Endothelial cell of umbilical vein (primary cell): ENCODE data around the gene VMP1. TPM values are rescaled to one million over a fixed set of nuclear protein-coding genes. Genes with fewer than 3 reads are reported as not detected.
"Not testable (repeated sequence)": the region's sequence is repeated elsewhere in the genome, so short reads cannot be mapped to it uniquely, and the experiment has no call there.

Experiments used
- BruUV-seq: library from RNA; stranded (reverse); fragments of 400-500 nt; replicated peaks from 2 replicates; lab custom pipeline; 2021; lab: Mats Ljungman, UMichigan
- CTCF ChIA-PET: fragments of 300-600, 350-600 bp; sonication (Branson Sonifier 250); formaldehyde crosslinking; loops from one replicate; lab custom pipeline; 2021; ENCODE audit warnings: antibody characterized with exemption, inconsistent platforms; lab: Charles Lee
- POLR2A ChIA-PET: fragments of 300-600, 350-600 bp; sonication (Branson Sonifier 250); formaldehyde crosslinking; loops from one replicate; lab custom pipeline; 2021; ENCODE audit warnings: antibody characterized with exemption, inconsistent platforms; lab: Charles Lee
- DNase-seq: peaks from one replicate; pipeline ENCODE4 v3.0.0-alpha.2; 2011; ENCODE audit warnings: low read depth, low spot score
- FAIRE-seq: peaks from 2 replicates; lab custom pipeline; 2011; peaks lifted over from hg19 to GRCh38; lab: Jason Lieb, UNC
- H2AFZ ChIP-seq: 2 replicates; pipeline ENCODE4 v1.6.0; 2012; ENCODE audit warnings: low read depth, low read length, control low read depth, inconsistent platforms
- H3K27ac ChIP-seq: 2 replicates; pipeline ENCODE4 v1.5.1; 2011; ENCODE audit warnings: low read depth, mild to moderate bottlenecking, control low read depth, low read length, moderate library complexity; ENCODE audit not compliant: insufficient read depth
- H3K27me3 ChIP-seq, 2 experiments: 2 replicates each; pipeline versions ENCODE4 v1.6.0 to v1.6.1; 2011; ENCODE audit warnings: low read length in 2 of 2, mixed read lengths in 1 of 2; ENCODE audit not compliant: control insufficient read depth in 2 of 2, insufficient read depth in 2 of 2
- H3K36me3 ChIP-seq, 2 experiments: 2 replicates in 1 of 2; 3 replicates in 1 of 2; pipeline ENCODE4 v1.5.1; 2011; ENCODE audit warnings: low read length in 2 of 2, mild to moderate bottlenecking in 1 of 2, moderate library complexity in 1 of 2; ENCODE audit not compliant: control insufficient read depth in 2 of 2, insufficient read depth in 2 of 2; ENCODE audit errors: extremely low read depth in 1 of 2
- H3K4me1 ChIP-seq: 3 replicates; pipeline ENCODE4 v1.5.1; 2011; ENCODE audit warnings: mild to moderate bottlenecking, low read length; ENCODE audit not compliant: control insufficient read depth, insufficient read depth; ENCODE audit errors: extremely low read depth
- H3K4me2 ChIP-seq: 2 replicates; pipeline ENCODE4 v1.6.1; 2011; ENCODE audit warnings: low read length, control low read depth, mixed read lengths; ENCODE audit not compliant: insufficient read depth
- H3K4me3 ChIP-seq, 3 experiments: fragments of 200-600 bp in 1 of 3; sonication (generic), shearing (Covaris generic) in 1 of 3; replicated peaks in 1 of 3; 2 replicates each; pipeline ENCODE4 v1.5.1; 2011 to 2016; ENCODE audit warnings: control low read depth in 3 of 3, low read length in 3 of 3, mild to moderate bottlenecking in 2 of 3, inconsistent platforms in 1 of 3, low read depth in 1 of 3, moderate library complexity in 1 of 3; ENCODE audit not compliant: insufficient read depth in 1 of 3
- H3K79me2 ChIP-seq: 2 replicates; pipeline ENCODE4 v1.6.0; 2012; ENCODE audit warnings: low read length, inconsistent platforms; ENCODE audit not compliant: control insufficient read depth, insufficient read depth
- H3K9ac ChIP-seq: replicated peaks from 2 replicates; pipeline ENCODE3; 2011; ENCODE audit warnings: low read length, control low read depth; ENCODE audit not compliant: insufficient read depth; ENCODE audit errors: extremely low read depth
- H3K9me1 ChIP-seq: replicated peaks from 3 replicates; pipeline ENCODE4 v1.6.0; 2011; ENCODE audit warnings: mild to moderate bottlenecking, low read length; ENCODE audit not compliant: control insufficient read depth, insufficient read depth; ENCODE audit errors: extremely low read depth
- H3K9me3 ChIP-seq: replicated peaks from 2 replicates; pipeline ENCODE4 v1.5.1; 2012; ENCODE audit warnings: low read length, inconsistent platforms; ENCODE audit not compliant: control insufficient read depth, insufficient read depth
- H4K20me1 ChIP-seq: replicated peaks from 2 replicates; pipeline ENCODE3; 2011; ENCODE audit warnings: mild to moderate bottlenecking, low read length; ENCODE audit not compliant: control insufficient read depth, insufficient read depth; ENCODE audit errors: extremely low read depth
- CTCF ChIP-seq, 2 donors: IDR thresholded peaks; 1 replicate in 1 of 2; 2 replicates in 1 of 2; pipeline ENCODE4 v1.5.1; 2011; ENCODE audit warnings: low read length in 2 of 2, mild to moderate bottlenecking in 2 of 2, moderate library complexity in 2 of 2, control low read depth in 1 of 2, inconsistent platforms in 1 of 2, low read depth in 1 of 2; ENCODE audit not compliant: insufficient read depth in 1 of 2; ENCODE audit errors: extremely low read depth in 1 of 2
- EZH2 ChIP-seq: IDR thresholded peaks from 2 replicates; pipeline ENCODE4 v1.6.1; 2012; ENCODE audit warnings: borderline replicate concordance, low read depth, mild to moderate bottlenecking, moderate library complexity, low read length, inconsistent platforms; ENCODE audit not compliant: severe bottlenecking
- FOS ChIP-seq: IDR thresholded peaks from 2 replicates; pipeline ENCODE4 v1.6.1; 2011; ENCODE audit warnings: mild to moderate bottlenecking, low read length, moderate library complexity, borderline replicate concordance; ENCODE audit not compliant: insufficient read depth
- GATA2 ChIP-seq: IDR thresholded peaks from 2 replicates; pipeline ENCODE4 v1.7.0; 2011; ENCODE audit warnings: low read depth, mild to moderate bottlenecking, moderate library complexity, mixed read lengths, low read length; ENCODE audit not compliant: insufficient read length, insufficient read depth
- JUN ChIP-seq: IDR thresholded peaks from 2 replicates; pipeline ENCODE4 v1.6.1; 2011; ENCODE audit warnings: borderline replicate concordance, low read depth; ENCODE audit not compliant: insufficient read length, insufficient read depth
- MAX ChIP-seq: IDR thresholded peaks from 2 replicates; pipeline ENCODE4 v1.6.1; 2011; ENCODE audit not compliant: insufficient read depth, insufficient read length
- MYC ChIP-seq: IDR thresholded peaks from one replicate; pipeline ENCODE4 v1.6.1; 2011; ENCODE audit warnings: mild to moderate bottlenecking, low read depth, low read length
- POLR2A ChIP-seq: IDR thresholded peaks from 2 replicates; pipeline ENCODE4 v1.6.1; 2012; ENCODE audit warnings: low read depth, mild to moderate bottlenecking, control low read depth, low read length
- POLR2AphosphoS5 ChIP-seq: IDR thresholded peaks from 2 replicates; pipeline ENCODE4 v1.6.1; 2012; ENCODE audit warnings: low read depth, mild to moderate bottlenecking, control low read depth, low read length, moderate library complexity; ENCODE audit not compliant: insufficient read depth
- dilution Hi-C: fragments of 300-500 bp; cut with MboI; formaldehyde crosslinking; loops from one replicate; pipeline ENCODE4 v1.15.0; 2019; ENCODE audit warnings: low sequenced_read_pairs; ENCODE audit not compliant: extremely low pct_ligation_motif_present
- intact Hi-C: fragments of 100-400 bp; cut with micrococcal nuclease; formaldehyde crosslinking; loops from one replicate; pipeline ENCODE4 v1.10.0; 2022
- polyA plus RNA-seq, 4 experiments: library from polyadenylated mRNA; depleted of rRNA in 3 of 4; stranded (reverse) in 3 of 4; unstranded in 1 of 4; fragments of >200 nt; gene quantifications; 2 replicates each; pipeline versions ENCODE4 v1.2.1 to v1.2.3, GENCODE V29; 2011 to 2012; ENCODE audit warnings: missing spikeins in 1 of 4
- total RNA-seq: library from RNA; stranded (reverse); gene quantifications from 2 replicates; pipeline ENCODE4 v1.2.3, GENCODE V29; 2021

Gene VMP1
- total and polyA plus RNA-seq, 2 donors (not counting 3 experiments of a cell fraction or from before 2014, with no cell fraction given), result 138 to 270 TPM

- Histone ChIP-seq H3K4me2 (no peak overlapping the region), H3K9me3 (no peaks in the 10 kb centered on the region), H3K4me1 (peaks cover 25% of the 10 kb centered on the region), H3K36me3 (peaks cover 2 to 5% of the 10 kb centered on the region in 2 experiments), H2AFZ (no peak overlapping the region), H3K27ac (no peak overlapping the region), H3K27me3 (no peaks in the 10 kb centered on the region), H3K79me2 (peaks cover 1% of the 10 kb centered on the region), H3K9ac (no peak overlapping the region), H4K20me1 (no peaks in the 10 kb centered on the region), H3K4me3 (no peak overlapping the region), H3K9me1 (no peaks in the 10 kb centered on the region)
- no peak for FAIRE-seq
- CTCF ChIA-PET, result no interaction called here
- POLR2A ChIA-PET, result interaction anchor here (1.0 kb wide), 1 partner anchor 10 kb away, joined by 3 read pairs; no protein-coding TSS in a partner anchor
- BruUV-seq, result no TSS peak
- no peak for TF ChIP-seq CTCF (IDR thresholded peaks at IDR 0.05; ENCODE audit: extremely low read depth in 1 of 2, insufficient read depth in 1 of 2, low read depth in 1 of 2, low read length in 2 of 2)
- TF ChIP-seq POLR2A, result no peak
- TF ChIP-seq MAX, result no peak
- no peak for TF ChIP-seq MYC
- TF ChIP-seq EZH2, result no peak
- TF ChIP-seq JUN, result no peak
- no peak for TF ChIP-seq GATA2
- TF ChIP-seq POLR2AphosphoS5, result no peak
- TF ChIP-seq FOS, result no peak
- DNase-seq, result no peak
- intact Hi-C loops (no loop called here), dilution Hi-C loops (no loop called here)
These were observed 72.1 kb downstream of the VMP1 start for GRCh38 chr17:59779521-59779920.

GRCh38 chr17:59780548-59780947, 73.1 kb downstream of the VMP1 start:
- H3K4me2 ChIP-seq, POLR2A ChIA-PET, H3K9me3 ChIP-seq, H3K9me1 ChIP-seq, FAIRE-seq, H3K27ac ChIP-seq, intact Hi-C loops, BruUV-seq, H3K27me3 ChIP-seq, H3K79me2 ChIP-seq, dilution Hi-C loops, DNase-seq, H3K4me3 ChIP-seq, H2AFZ ChIP-seq, CTCF ChIA-PET, H4K20me1 ChIP-seq, H3K9ac ChIP-seq, H3K36me3 ChIP-seq: not testable (repeated sequence)
- H3K4me1 ChIP-seq, result peaks cover 35% of the 10 kb centered on the region
